K562 (cell line): ENCODE results near the gene ATRX. TPM values are rescaled to one million over a fixed set of nuclear protein-coding genes. Genes with fewer than 3 reads are reported as not detected.
A peak's percentile ranks its signal among the peaks of the same experiment; 100 is the strongest.

Source experiments
- ATAC-seq: fragments of 200-7000 bp; cut with Tn5 transposase; 3 replicates; pipeline ENCODE4 v1.9.1; 2020; ENCODE audit warnings: moderate library complexity
- BruUV-seq: library from RNA; stranded (reverse); fragments of 400-500 nt; replicated peaks from 2 replicates; lab custom pipeline; 2021; lab: Mats Ljungman, UMichigan
- CTCF ChIA-PET: fragments of 300-600 bp; formaldehyde crosslinking; extraction: SDS; loops from one replicate; lab custom pipeline; 2021; ENCODE audit warnings: low intra/inter-chr PET ratio; lab: Yijun Ruan, JAX
- POLR2A ChIA-PET: fragments of 300-600, 350-650 bp; sonication (Branson Sonifier 250); formaldehyde crosslinking; extraction: SDS; loops from one replicate; lab custom pipeline; 2021; ENCODE audit warnings: antibody characterized with exemption, inconsistent platforms; lab: Yijun Ruan, JAX
- DNase-seq, 4 experiments: peaks; one replicate each; pipeline versions ENCODE4 v3.0.0 to v3.0.0-alpha.2; 2011 to 2018; ENCODE audit warnings: low spot score in 3 of 4, mixed read lengths in 3 of 4; ENCODE audit errors: extremely low read depth in 1 of 4
- FAIRE-seq: peaks from 2 replicates; lab custom pipeline; 2011; peaks lifted over from hg19 to GRCh38; lab: Jason Lieb, UNC
- H2AFZ ChIP-seq: 2 replicates; pipeline ENCODE4 v1.6.0; 2011; ENCODE audit warnings: low read depth, low read length, control low read depth, inconsistent platforms
- H3K27ac ChIP-seq: fragments of 200-600 bp; 3 replicates; pipeline ENCODE4 v1.8.0; 2011; ENCODE audit warnings: low read depth, mild to moderate bottlenecking, control low read depth, inconsistent platforms, low read length, moderate library complexity, mixed read lengths; ENCODE audit errors: extremely low read depth
- H3K27me3 ChIP-seq, 2 experiments: fragments of 300-600 bp in 1 of 2; 2 replicates in 1 of 2; 3 replicates in 1 of 2; pipeline versions ENCODE4 v1.6.0 to v1.8.0; 2011; ENCODE audit warnings: inconsistent platforms in 2 of 2, low read length in 2 of 2, mild to moderate bottlenecking in 1 of 2, mixed read lengths in 1 of 2, moderate library complexity in 1 of 2; ENCODE audit not compliant: control insufficient read depth in 2 of 2, insufficient read depth in 2 of 2
- H3K36me3 ChIP-seq: fragments of 300-600 bp; 3 replicates; pipeline ENCODE4 v1.8.0; 2011; ENCODE audit warnings: mild to moderate bottlenecking, low read length, inconsistent platforms; ENCODE audit not compliant: control insufficient read depth, insufficient read depth
- H3K4me1 ChIP-seq, 2 experiments: fragments of 200-600 bp in 1 of 2; replicated peaks in 1 of 2; 2 replicates in 1 of 2; 3 replicates in 1 of 2; pipeline versions ENCODE4 v1.5.1 to v1.8.0; 2011; ENCODE audit warnings: inconsistent platforms in 2 of 2, low read length in 2 of 2, mild to moderate bottlenecking in 1 of 2, mixed read lengths in 1 of 2, moderate library complexity in 1 of 2; ENCODE audit not compliant: control insufficient read depth in 2 of 2, insufficient read depth in 2 of 2
- H3K4me2 ChIP-seq: 2 replicates; pipeline ENCODE4 v1.6.1; 2011; ENCODE audit warnings: low read length, control low read depth, inconsistent platforms, mixed read lengths; ENCODE audit not compliant: insufficient read depth
- H3K4me3 ChIP-seq: fragments of 200-600 bp; sonication (generic), shearing (Covaris generic); 2 replicates; pipeline ENCODE4 v1.5.1; 2016; ENCODE audit warnings: control low read depth, inconsistent platforms
- H3K79me2 ChIP-seq: fragments of 200-600 bp; 3 replicates; pipeline ENCODE4 v1.8.0; 2011; ENCODE audit warnings: low read length, inconsistent platforms; ENCODE audit not compliant: control insufficient read depth, insufficient read depth
- H3K9ac ChIP-seq, 2 experiments: 2 replicates each; pipeline versions ENCODE4 v1.6.0 to v1.6.1; 2011; ENCODE audit warnings: low read depth in 2 of 2, low read length in 2 of 2, control low read depth in 1 of 2, inconsistent platforms in 1 of 2, mild to moderate bottlenecking in 1 of 2, mixed read lengths in 1 of 2; ENCODE audit not compliant: insufficient read depth in 1 of 2
- H3K9me1 ChIP-seq: one replicate; pipeline ENCODE4 v1.6.0; 2011; ENCODE audit warnings: inconsistent platforms, mild to moderate bottlenecking, low read length, moderate library complexity; ENCODE audit not compliant: control insufficient read depth, insufficient read depth
- H3K9me3 ChIP-seq: replicated peaks from 2 replicates; pipeline ENCODE4 v1.5.1; 2011; ENCODE audit warnings: low read depth, low read length, inconsistent platforms; ENCODE audit not compliant: control insufficient read depth, insufficient read depth
- H4K20me1 ChIP-seq: replicated peaks from 2 replicates; pipeline ENCODE4 v1.6.1; 2011; ENCODE audit warnings: low read length, inconsistent platforms, mixed read lengths; ENCODE audit not compliant: control insufficient read depth, insufficient read depth
- CXXC5 ChIP-seq: fragments of 250-450 bp; sonication (Bioruptor Pico); IDR thresholded peaks from 2 replicates; pipeline ENCODE4 v1.8.0; 2022; ENCODE audit warnings: inconsistent platforms, mild to moderate bottlenecking, moderate library complexity
- NFYB ChIP-seq: IDR thresholded peaks from 2 replicates; pipeline ENCODE4 v1.6.1; 2011; ENCODE audit warnings: mild to moderate bottlenecking, moderate library complexity; ENCODE audit not compliant: insufficient read length; ENCODE audit errors: extremely low read depth
- PRDM10 ChIP-seq: fragments of 450-650 bp; IDR thresholded peaks from 2 replicates; pipeline ENCODE4 v1.6.1; 2018; ENCODE audit not compliant: partially characterized antibody
- RBM25 ChIP-seq: fragments of 200-400 bp; formaldehyde crosslinking; IDR thresholded peaks from 2 replicates; pipeline ENCODE4 v1.6.1; 2018; ENCODE audit warnings: low read length, low read depth, moderate library complexity; ENCODE audit not compliant: severe bottlenecking
- SMARCA4 ChIP-seq: fragments of 450-650 bp; IDR thresholded peaks from 2 replicates; pipeline ENCODE4 v1.6.1; 2016
- WGBS: fragments of 100-300 bp; shearing (Covaris generic); methylation state at CpG from one replicate; pipeline ENCODE4 v1.1.6; 2016; ENCODE audit warnings: low coverage, mixed read lengths; ENCODE audit not compliant: insufficient coverage; ENCODE audit errors: missing lambda C conversion rate; 5-methylcytosine and 5-hydroxymethylcytosine counted together
- in situ Hi-C: fragments of 300-500 bp; cut with MboI; formaldehyde crosslinking; loops from 4 replicates; pipeline ENCODE4 v1.15.0; 2018; ENCODE audit warnings: inconsistent platforms, mixed read lengths
- intact Hi-C: fragments of 100-400 bp; cut with micrococcal nuclease; formaldehyde crosslinking; loops from 2 replicates; pipeline ENCODE4 v1.14.2; 2022
- polyA plus RNA-seq, 8 experiments: library from polyadenylated mRNA; depleted of rRNA in 4 of 8; stranded (reverse) in 5 of 8; unstranded in 3 of 8; fragments of >200 nt; fragmentation: Nextera tagmentation in 2 of 8; fragmentation: Illumina TruSeq in 1 of 8; extraction: Ambion mirVana in 2 of 8; extraction: Trizol in 1 of 8; gene quantifications; 2 replicates each; pipeline versions ENCODE4 v1.2.1 to v1.2.3, GENCODE V29; 2011 to 2014; ENCODE audit warnings: inconsistent platforms in 1 of 8, missing spikeins in 1 of 8
- total RNA-seq, 7 experiments: library from RNA; depleted of rRNA in 6 of 7; stranded (reverse); fragments of >200 nt in 6 of 7; fragmentation: Illumina TruSeq in 2 of 7; extraction: Trizol in 2 of 7; gene quantifications; 2 replicates each; pipeline versions ENCODE4 v1.2.1 to v1.2.3, GENCODE V29; 2011 to 2021; ENCODE audit warnings: low replicate concordance in 1 of 7

The ATRX gene
- total and polyA plus RNA-seq, 9 of the 15 experiments (the other 6 are each of a cell fraction or from before 2014, with no cell fraction given): 7.7 to 23.1 (median 20.2) TPM

GRCh38 chrX:77793946-77794345 is 7.9 kb upstream of the ATRX start (continued):
- no peak for TF ChIP-seq SMARCA4

- no peaks in the 10 kb centered on the region for H4K20me1 ChIP-seq
- WGBS: 9% methylated on average over 2 of the region's 2 CpGs
- H3K36me3 ChIP-seq: 0 out of 3 replicates have a peak, but pooled peaks cover 3% of the 10 kb centered on the region
- no peaks in the 10 kb centered on the region for H3K9me3 ChIP-seq
- H3K9ac ChIP-seq: no peak overlapping the region
- ATAC-seq: peak; percentile 56
- in situ Hi-C loops (no loop called here), intact Hi-C loops (loop anchor here (5.0 kb wide), 1 partner anchor 109 kb away; the partner anchor contains the start of genes COX7B and MAGT1)
- H2AFZ ChIP-seq: peak overlapping the region; percentile 78
- ChIA-PET CTCF (no interaction called here), POLR2A (no interaction called here)
- peaks cover 0 to 4% of the 10 kb centered on the region in 2 experiments; a peak in 2 of 5 replicates for H3K4me1 ChIP-seq
- H3K27me3 ChIP-seq: no peaks in the 10 kb centered on the region
- H3K9me1 ChIP-seq: no peaks in the 10 kb centered on the region
- no peak for FAIRE-seq
- DNase-seq: peak in 2 of 4 experiments; percentile 39 to 40
- H3K27ac ChIP-seq: no peak overlapping the region
- peak; percentile 10 for TF ChIP-seq RBM25
- TF ChIP-seq CXXC5: no peak
- TF ChIP-seq NFYB: peak; percentile 29
- no peak for TF ChIP-seq PRDM10
- no TSS peak for BruUV-seq
- H3K4me2 ChIP-seq: no peak overlapping the region
- H3K4me3 ChIP-seq: no peak overlapping the region
- peaks cover 31% of the 10 kb centered on the region for H3K79me2 ChIP-seq
Observed at GRCh38 chrX:77788050-77788449, 2.0 kb upstream of the ATRX start.
